GM23338 (cell line): ENCODE data around the gene PACS1. TPM values are rescaled to one million over a fixed set of nuclear protein-coding genes. Genes with fewer than 3 reads are reported as not detected.

Experiments used
- ATAC-seq: fragments of 200-7000 bp; cut with Tn5 transposase; 3 replicates; pipeline ENCODE4 v1.9.1; 2020
- DNase-seq: peaks from one replicate; pipeline ENCODE4 v3.0.0-alpha.2; 2015; ENCODE audit warnings: low spot score
- H2AFZ ChIP-seq: fragments of 200-600 bp; sonication (generic); 2 replicates; pipeline ENCODE4 v1.8.0; 2016; ENCODE audit warnings: antibody characterized with exemption, mild to moderate bottlenecking, moderate library complexity
- H3F3A ChIP-seq: fragments of 200-600 bp; sonication (generic); replicated peaks from 2 replicates; pipeline ENCODE4 v1.8.0; 2017; ENCODE audit warnings: antibody characterized with exemption, mixed run types, low read depth
- H3K27ac ChIP-seq: fragments of 200-600 bp; sonication (generic); 2 replicates; pipeline ENCODE4 v1.6.1; 2016; ENCODE audit warnings: low read depth
- H3K27me3 ChIP-seq: fragments of 200-600 bp; sonication (generic); 2 replicates; pipeline ENCODE4 v1.8.0; 2016; ENCODE audit warnings: mild to moderate bottlenecking, mixed run types, moderate library complexity; ENCODE audit not compliant: insufficient read depth
- H3K36me3 ChIP-seq: fragments of 200-600 bp; sonication (generic); 2 replicates; pipeline ENCODE4 v1.8.0; 2016; ENCODE audit warnings: mild to moderate bottlenecking; ENCODE audit not compliant: insufficient read depth
- H3K4me1 ChIP-seq: fragments of 200-600 bp; sonication (generic); 2 replicates; pipeline ENCODE4 v1.8.0; 2016; ENCODE audit warnings: mild to moderate bottlenecking, moderate library complexity; ENCODE audit not compliant: insufficient read depth
- H3K4me2 ChIP-seq: fragments of 200-600 bp; sonication (generic); 2 replicates; pipeline ENCODE4 v1.7.1; 2017; ENCODE audit warnings: mixed run types
- H3K4me3 ChIP-seq: fragments of 200-600 bp; sonication (generic); 2 replicates; pipeline ENCODE4 v1.6.1; 2016; ENCODE audit warnings: mixed run types
- H3K79me2 ChIP-seq: fragments of 200-600 bp; sonication (generic); replicated peaks from 2 replicates; pipeline ENCODE4 v1.8.0; 2017; ENCODE audit warnings: mild to moderate bottlenecking; ENCODE audit not compliant: insufficient read depth
- H3K9me2 ChIP-seq: fragments of 200-600 bp; sonication (generic); 2 replicates; pipeline ENCODE4 v1.8.0; 2017; ENCODE audit not compliant: insufficient read depth
- H4K20me1 ChIP-seq: fragments of 200-600 bp; sonication (generic); replicated peaks from 2 replicates; pipeline ENCODE4 v1.8.0; 2017; ENCODE audit warnings: mild to moderate bottlenecking; ENCODE audit not compliant: insufficient read depth
- H3K27ac Mint-ChIP-seq: 2 replicates; pipeline ENCODE4 v1.8.0; 2020; ENCODE audit warnings: inconsistent platforms, mild to moderate bottlenecking, moderate library complexity, mixed read lengths
- H3K27me3 Mint-ChIP-seq: 3 replicates; pipeline ENCODE4 v1.8.0; 2022; ENCODE audit warnings: low read depth, mild to moderate bottlenecking, moderate library complexity, mixed read lengths, inconsistent platforms; ENCODE audit not compliant: insufficient read depth, poor library complexity
- H3K36me3 Mint-ChIP-seq: 3 replicates; pipeline ENCODE4 v1.8.0; 2021; ENCODE audit warnings: low read depth, mild to moderate bottlenecking, inconsistent platforms, moderate library complexity, mixed read lengths
- H3K4me1 Mint-ChIP-seq: 3 replicates; pipeline ENCODE4 v1.8.0; 2020; ENCODE audit warnings: mild to moderate bottlenecking, inconsistent platforms, mixed read lengths
- H3K4me3 Mint-ChIP-seq: 3 replicates; pipeline ENCODE4 v1.8.0; 2021; ENCODE audit warnings: moderate library complexity, mild to moderate bottlenecking, inconsistent platforms, mixed read lengths
- H3K9me3 Mint-ChIP-seq: 3 replicates; pipeline ENCODE4 v1.8.0; 2020; ENCODE audit warnings: moderate library complexity, mild to moderate bottlenecking, inconsistent platforms, mixed read lengths
- CREB1 ChIP-seq: fragments of 250-450 bp; sonication (Bioruptor Pico); IDR thresholded peaks from 2 replicates; pipeline ENCODE4 v1.5.0; 2020; ENCODE audit warnings: low read depth, mild to moderate bottlenecking, moderate library complexity
- EZH2 ChIP-seq: fragments of 200-600 bp; sonication (generic); IDR thresholded peaks from one replicate; pipeline ENCODE4 v1.8.0; 2017; ENCODE audit warnings: antibody characterized with exemption, mild to moderate bottlenecking, low read depth; ENCODE audit not compliant: unreplicated experiment
- JUNB ChIP-seq: IDR thresholded peaks from one replicate; pipeline ENCODE4 v1.6.1; 2016; ENCODE audit warnings: antibody characterized with exemption; ENCODE audit not compliant: unreplicated experiment
- NANOG ChIP-seq: IDR thresholded peaks from 2 replicates; pipeline ENCODE4 v1.6.1; 2016; ENCODE audit warnings: antibody characterized with exemption, borderline replicate concordance
- POLR2AphosphoS5 ChIP-seq: IDR thresholded peaks from 2 replicates; pipeline ENCODE4 v1.6.1; 2016; ENCODE audit warnings: antibody characterized with exemption, low read depth
- STAT1 ChIP-seq: IDR thresholded peaks from one replicate; pipeline ENCODE4 v1.6.1; 2016; ENCODE audit warnings: antibody characterized with exemption; ENCODE audit not compliant: unreplicated experiment
- ZNF114 ChIP-seq: fragments of 250-450 bp; sonication (Bioruptor Pico); IDR thresholded peaks from 2 replicates; pipeline ENCODE4 v1.5.0; 2020; ENCODE audit warnings: mild to moderate bottlenecking, moderate library complexity
- ZNF331 ChIP-seq: fragments of 250-450 bp; sonication (Bioruptor Pico); IDR thresholded peaks from 2 replicates; pipeline ENCODE4 v1.5.0; 2020; ENCODE audit warnings: low read depth, mild to moderate bottlenecking, moderate library complexity
- ZNF462 ChIP-seq: fragments of 250-450 bp; sonication (Bioruptor Pico); IDR thresholded peaks from 2 replicates; pipeline ENCODE4 v1.5.0; 2020; ENCODE audit warnings: mild to moderate bottlenecking, moderate library complexity
- polyA plus RNA-seq: library from polyadenylated mRNA; unstranded; fragments of >200 nt; fragmentation: Nextera tagmentation; extraction: Ambion mirVana; gene quantifications from 2 replicates; pipeline ENCODE4 v1.2.1, GENCODE V29; 2016
- total RNA-seq: library from RNA; depleted of rRNA; stranded (reverse); fragments of >200 nt; shearing (Covaris generic); gene quantifications from 2 replicates; pipeline ENCODE4 v1.2.3, GENCODE V29; 2014
- TF ChIP-seq, protein P1 (sequence below): IDR thresholded peaks from one replicate; pipeline ENCODE4 v1.6.1; 2018; ENCODE audit warnings: antibody characterized with exemption; ENCODE audit not compliant: unreplicated experiment

The PACS1 gene
- total and polyA plus RNA-seq, 2 experiments from 2014 or later: 8.0 to 37.5 TPM

DNA sequence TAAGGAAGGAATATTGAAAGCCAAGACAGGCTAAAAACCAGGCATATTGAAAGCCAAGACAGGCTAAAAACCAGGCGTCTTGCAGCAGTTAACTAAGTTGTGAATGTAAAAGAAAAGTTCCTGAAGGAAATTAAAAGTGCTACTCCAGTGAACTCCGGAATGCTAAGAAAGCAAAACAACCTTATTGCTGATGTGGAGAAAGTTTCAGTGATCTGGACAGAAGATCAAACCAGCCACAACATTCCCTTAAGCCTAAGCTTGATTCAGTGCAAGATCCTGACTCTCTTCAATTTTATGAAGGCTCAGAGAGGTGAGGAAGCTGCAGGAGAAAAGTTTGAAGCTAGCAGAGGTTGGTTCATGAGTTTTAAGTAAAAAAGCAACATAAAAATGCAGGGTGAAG is 51.4 kb downstream of the PACS1 start (continued):
- TF ChIP-seq ZNF462 (CRISPR knock-in tag) (no peak), EZH2 (no peak), NANOG (no peak), CREB1 (CRISPR knock-in tag) (no peak)

DNA sequence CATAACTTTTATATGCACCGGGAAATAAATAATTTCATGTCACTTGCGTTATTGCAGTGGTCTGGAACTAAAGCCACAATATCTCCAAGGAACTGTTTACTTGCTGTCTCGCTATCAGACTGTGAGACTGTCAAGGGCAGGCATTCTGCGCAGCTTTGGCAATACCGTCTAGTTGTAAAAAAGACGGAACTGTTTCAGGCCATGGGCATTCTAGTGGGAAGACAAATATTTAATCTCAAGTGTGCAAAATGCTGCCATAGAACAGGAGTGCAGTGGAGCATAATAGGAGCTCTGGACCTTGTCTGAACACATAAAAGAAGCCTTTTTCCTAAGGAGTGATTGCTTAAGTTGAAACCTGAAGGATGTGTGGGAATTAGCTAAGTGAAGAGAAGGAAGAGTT is 53.8 kb downstream of the PACS1 start:
- Mint-ChIP-seq H3K27ac (no peak overlapping the region), H3K4me3 (no peak overlapping the region), H3K4me1 (peaks cover 40% of the 10 kb centered on the region), H3K27me3 (peaks cover 6% of the 10 kb centered on the region), H3K36me3 (no peaks in the 10 kb centered on the region), H3K9me3 (no peaks in the 10 kb centered on the region)
- Histone ChIP-seq H3K4me2 (no peak overlapping the region), H3K9me2 (no peaks in the 10 kb centered on the region), H3K27ac (no peak overlapping the region), H3K36me3 (no peaks in the 10 kb centered on the region), H3K79me2 (peaks cover 5% of the 10 kb centered on the region; the same call in 1 of the 2 replicates), H2AFZ (no peak overlapping the region), H3K27me3 (no peaks in the 10 kb centered on the region), H4K20me1 (no peaks in the 10 kb centered on the region; the same call in 1 of the 2 replicates), H3F3A (peaks cover 8% of the 10 kb centered on the region; the same call in 1 of the 2 replicates), H3K4me3 (no peak overlapping the region), H3K4me1 (peaks cover 39% of the 10 kb centered on the region)
- ATAC-seq (no peak), DNase-seq (no peak)
- TF ChIP-seq ZNF114 (CRISPR knock-in tag): no peak
- TF ChIP-seq STAT1: no peak
- TF ChIP-seq NANOG: no peak
- no peak for TF ChIP-seq ZNF331 (CRISPR knock-in tag)
- TF ChIP-seq POLR2AphosphoS5: no peak
- TF ChIP-seq, protein P1, sequence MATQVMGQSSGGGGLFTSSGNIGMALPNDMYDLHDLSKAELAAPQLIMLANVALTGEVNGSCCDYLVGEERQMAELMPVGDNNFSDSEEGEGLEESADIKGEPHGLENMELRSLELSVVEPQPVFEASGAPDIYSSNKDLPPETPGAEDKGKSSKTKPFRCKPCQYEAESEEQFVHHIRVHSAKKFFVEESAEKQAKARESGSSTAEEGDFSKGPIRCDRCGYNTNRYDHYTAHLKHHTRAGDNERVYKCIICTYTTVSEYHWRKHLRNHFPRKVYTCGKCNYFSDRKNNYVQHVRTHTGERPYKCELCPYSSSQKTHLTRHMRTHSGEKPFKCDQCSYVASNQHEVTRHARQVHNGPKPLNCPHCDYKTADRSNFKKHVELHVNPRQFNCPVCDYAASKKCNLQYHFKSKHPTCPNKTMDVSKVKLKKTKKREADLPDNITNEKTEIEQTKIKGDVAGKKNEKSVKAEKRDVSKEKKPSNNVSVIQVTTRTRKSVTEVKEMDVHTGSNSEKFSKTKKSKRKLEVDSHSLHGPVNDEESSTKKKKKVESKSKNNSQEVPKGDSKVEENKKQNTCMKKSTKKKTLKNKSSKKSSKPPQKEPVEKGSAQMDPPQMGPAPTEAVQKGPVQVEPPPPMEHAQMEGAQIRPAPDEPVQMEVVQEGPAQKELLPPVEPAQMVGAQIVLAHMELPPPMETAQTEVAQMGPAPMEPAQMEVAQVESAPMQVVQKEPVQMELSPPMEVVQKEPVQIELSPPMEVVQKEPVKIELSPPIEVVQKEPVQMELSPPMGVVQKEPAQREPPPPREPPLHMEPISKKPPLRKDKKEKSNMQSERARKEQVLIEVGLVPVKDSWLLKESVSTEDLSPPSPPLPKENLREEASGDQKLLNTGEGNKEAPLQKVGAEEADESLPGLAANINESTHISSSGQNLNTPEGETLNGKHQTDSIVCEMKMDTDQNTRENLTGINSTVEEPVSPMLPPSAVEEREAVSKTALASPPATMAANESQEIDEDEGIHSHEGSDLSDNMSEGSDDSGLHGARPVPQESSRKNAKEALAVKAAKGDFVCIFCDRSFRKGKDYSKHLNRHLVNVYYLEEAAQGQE: no peak
- TF ChIP-seq EZH2: no peak
- TF ChIP-seq JUNB: no peak
